HEK293 (cell line): ENCODE measurements around the gene ORM2.

Source experiments
- HOXC10 ChIP-seq: sonication (generic); formaldehyde crosslinking; IDR thresholded peaks from 2 replicates; pipeline ENCODE4 v1.8.1; 2023; ENCODE audit warnings: mild to moderate bottlenecking, missing genetic modification reagents
- KLF16 ChIP-seq: fragments of 450-650 bp; formaldehyde crosslinking; IDR thresholded peaks from 2 replicates; pipeline ENCODE4 v1.5.1; 2017; ENCODE audit warnings: missing biosample characterization, missing genetic modification characterization
- PRDM1 ChIP-seq: fragments of 450-650 bp; formaldehyde crosslinking; IDR thresholded peaks from 2 replicates; pipeline ENCODE4; 2016; ENCODE audit warnings: missing biosample characterization, missing genetic modification characterization
- REST ChIP-seq: fragments of 450-650 bp; formaldehyde crosslinking; IDR thresholded peaks from 2 replicates; pipeline ENCODE4 v1.5.1; 2016; ENCODE audit warnings: missing biosample characterization, missing genetic modification characterization
- ZBTB20 ChIP-seq: fragments of 450-650 bp; formaldehyde crosslinking; IDR thresholded peaks from 2 replicates; pipeline ENCODE4 v1.5.1; 2016; ENCODE audit warnings: missing biosample characterization, missing genetic modification characterization
- ZBTB26 ChIP-seq: fragments of 450-650 bp; formaldehyde crosslinking; optimal IDR thresholded peaks from 2 replicates; pipeline ENCODE3; 2016; ENCODE audit warnings: missing biosample characterization, mild to moderate bottlenecking, missing genetic modification characterization
- ZNF140 ChIP-seq: fragments of 450-650 bp; formaldehyde crosslinking; IDR thresholded peaks from 2 replicates; pipeline ENCODE4 v1.5.1; 2016; ENCODE audit warnings: missing biosample characterization, missing genetic modification characterization
- ZNF223 ChIP-seq: fragments of 450-650 bp; formaldehyde crosslinking; IDR thresholded peaks from 2 replicates; pipeline ENCODE4 v1.5.1; 2016; ENCODE audit warnings: missing biosample characterization, missing genetic modification characterization
- ZNF24 ChIP-seq: fragments of 450-650 bp; formaldehyde crosslinking; IDR thresholded peaks from 2 replicates; pipeline ENCODE4 v1.5.1; 2016; ENCODE audit warnings: missing biosample characterization, missing genetic modification characterization
- ZNF394 ChIP-seq: fragments of 450-650 bp; formaldehyde crosslinking; IDR thresholded peaks from 2 replicates; pipeline ENCODE4 v1.5.1; 2016; ENCODE audit warnings: missing biosample characterization, missing genetic modification characterization, mild to moderate bottlenecking, moderate library complexity, borderline replicate concordance
- ZNF580 ChIP-seq: fragments of 450-650 bp; formaldehyde crosslinking; IDR thresholded peaks from 2 replicates; pipeline ENCODE4 v1.5.1; 2016; ENCODE audit warnings: missing biosample characterization, missing genetic modification characterization
- ZNF830 ChIP-seq: fragments of 450-650 bp; IDR thresholded peaks from 2 replicates; pipeline ENCODE4 v1.5.0; 2018; ENCODE audit warnings: missing biosample characterization, missing genetic modification characterization, low read depth, mild to moderate bottlenecking, moderate library complexity
- TF ChIP-seq, protein P1 (sequence below): fragments of 450-650 bp; formaldehyde crosslinking; IDR thresholded peaks from 2 replicates; pipeline ENCODE4 v1.5.1; 2016; ENCODE audit warnings: missing biosample characterization, missing genetic modification characterization

GRCh38 chr9:114291886-114292590, 37.6 kb upstream of the ORM2 start:
- TF ChIP-seq, protein P1, sequence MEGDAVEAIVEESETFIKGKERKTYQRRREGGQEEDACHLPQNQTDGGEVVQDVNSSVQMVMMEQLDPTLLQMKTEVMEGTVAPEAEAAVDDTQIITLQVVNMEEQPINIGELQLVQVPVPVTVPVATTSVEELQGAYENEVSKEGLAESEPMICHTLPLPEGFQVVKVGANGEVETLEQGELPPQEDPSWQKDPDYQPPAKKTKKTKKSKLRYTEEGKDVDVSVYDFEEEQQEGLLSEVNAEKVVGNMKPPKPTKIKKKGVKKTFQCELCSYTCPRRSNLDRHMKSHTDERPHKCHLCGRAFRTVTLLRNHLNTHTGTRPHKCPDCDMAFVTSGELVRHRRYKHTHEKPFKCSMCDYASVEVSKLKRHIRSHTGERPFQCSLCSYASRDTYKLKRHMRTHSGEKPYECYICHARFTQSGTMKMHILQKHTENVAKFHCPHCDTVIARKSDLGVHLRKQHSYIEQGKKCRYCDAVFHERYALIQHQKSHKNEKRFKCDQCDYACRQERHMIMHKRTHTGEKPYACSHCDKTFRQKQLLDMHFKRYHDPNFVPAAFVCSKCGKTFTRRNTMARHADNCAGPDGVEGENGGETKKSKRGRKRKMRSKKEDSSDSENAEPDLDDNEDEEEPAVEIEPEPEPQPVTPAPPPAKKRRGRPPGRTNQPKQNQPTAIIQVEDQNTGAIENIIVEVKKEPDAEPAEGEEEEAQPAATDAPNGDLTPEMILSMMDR (tag by site-specific recombination), result no peak
- no peak for TF ChIP-seq HOXC10 (CRISPR knock-in tag)
- no peak for TF ChIP-seq ZNF223 (tag by site-specific recombination)
- no peak for TF ChIP-seq PRDM1 (tag by site-specific recombination)
- no peak for TF ChIP-seq ZNF830 (tag by site-specific recombination)
- TF ChIP-seq ZNF24 (tag by site-specific recombination), result no peak
- no peak for TF ChIP-seq KLF16 (tag by site-specific recombination)
- TF ChIP-seq ZBTB26 (tag by site-specific recombination), result no peak
- TF ChIP-seq REST (tag by site-specific recombination), result no peak
- no peak for TF ChIP-seq ZBTB20 (tag by site-specific recombination)
- no peak for TF ChIP-seq ZNF580 (tag by site-specific recombination)
- TF ChIP-seq ZNF140 (tag by site-specific recombination), result no peak
- TF ChIP-seq ZNF394 (tag by site-specific recombination), result no peak
